Right renal cortex interstitium (tissue), 3 donors: ENCODE results near the gene NAGS. TPM values are rescaled to one million over a fixed set of nuclear protein-coding genes. Genes with fewer than 3 reads are reported as not detected.
"Not testable (repeated sequence)": the region's sequence is repeated elsewhere in the genome, so short reads cannot be mapped to it uniquely, and the experiment has no call there.

ENCODE experiments used
- DNase-seq, 3 donors: peaks; one replicate each; pipeline ENCODE4 v3.0.0-alpha.2; 2013; ENCODE audit warnings: low read depth in 3 of 3, low spot score in 2 of 3
- polyA plus RNA-seq, 3 donors: library from polyadenylated mRNA; unstranded; fragments of 120-200 nt; gene quantifications; one replicate each; pipeline ENCODE4 v1.2.1, GENCODE V29; 2013; ENCODE audit not compliant: insufficient read length in 3 of 3

The NAGS gene
- polyA plus RNA-seq, 3 donors, result 2.2 to 3.2 (median 3.0) TPM

GRCh38 chr17:44034688-44035087 is 30.3 kb downstream of the NAGS start:
- DNase-seq, result not testable (repeated sequence)

- no peak for DNase-seq
Observed at GRCh38 chr17:44037471-44037870, 33.0 kb downstream of the NAGS start.

GRCh38 chr17:44038604-44039011 is 34.2 kb downstream of the NAGS start:
- no peak for DNase-seq

- no peak for DNase-seq
Observed at GRCh38 chr17:44039829-44040635, 35.6 kb downstream of the NAGS start.

- no peak for DNase-seq
Observed at GRCh38 chr17:44043272-44043696, 38.9 kb downstream of the NAGS start.

GRCh38 chr17:44044071-44044470 is 39.6 kb downstream of the NAGS start:
- DNase-seq, result no peak

GRCh38 chr17:44045486-44045885 is 41.1 kb downstream of the NAGS start:
- no peak for DNase-seq

GRCh38 chr17:44046893-44047292 is 42.5 kb downstream of the NAGS start:
- DNase-seq, result not testable (repeated sequence)

GRCh38 chr17:44049294-44050060 is 45.1 kb downstream of the NAGS start:
- no peak for DNase-seq

GRCh38 chr17:44053125-44053872 is 48.9 kb downstream of the NAGS start:
- DNase-seq, result no peak

Other genes with a start within 250 kb of the NAGS start
- gene SOST, start 245.8 kb upstream of the NAGS start, polyA plus RNA-seq, result 10 to 100 TPM; 51.9 to 58.0 (median 57.2) TPM
- 10 to 100 TPM; 58.9 to 65.0 (median 60.8) TPM for gene DUSP3, start 225.6 kb upstream of the NAGS start, polyA plus RNA-seq
- gene CFAP97D1, start 224.2 kb upstream of the NAGS start, polyA plus RNA-seq, result under 1 TPM; 0.04 to 0.19 (median 0.07) TPM
- 1 to 10 TPM; 6.3 to 8.0 (median 6.7) TPM for gene MPP3, start 171.5 kb upstream of the NAGS start, polyA plus RNA-seq
- 1 to 10 TPM in 1 of 3 donors, under 1 TPM in 2; 0.93 to 1.4 (median 0.94) TPM for gene CD300LG, start 157.4 kb upstream of the NAGS start, polyA plus RNA-seq
- 1 to 10 TPM; 5.6 to 5.9 (median 5.8) TPM for gene MPP2, start 97.1 kb upstream of the NAGS start, polyA plus RNA-seq
- under 1 TPM in 1 of 3 donors, not detected in 2; 0.60 TPM for gene PPY, start 62.1 kb upstream of the NAGS start, polyA plus RNA-seq
- gene PYY, start 50.7 kb upstream of the NAGS start, polyA plus RNA-seq, result under 1 TPM in 2 of 3 donors, not detected in 1; 0.26 to 0.28 TPM
- 10 to 100 TPM; 38.7 to 40.4 (median 40.0) TPM for gene TMEM101, start 10.3 kb downstream of the NAGS start, polyA plus RNA-seq
- 10 to 100 TPM; 40.5 to 44.3 (median 41.0) TPM for gene LSM12, start 62.0 kb downstream of the NAGS start, polyA plus RNA-seq
- 10 to 100 TPM; 69.5 to 78.6 (median 76.1) TPM for gene G6PC3, start 66.1 kb downstream of the NAGS start, polyA plus RNA-seq
- gene HDAC5, start 119.0 kb downstream of the NAGS start, polyA plus RNA-seq, result 10 to 100 TPM; 41.9 to 54.6 (median 43.4) TPM
- gene HROB, start 137.3 kb downstream of the NAGS start, polyA plus RNA-seq, result 1 to 10 TPM; 3.7 to 4.1 (median 3.7) TPM
- gene ASB16, start 166.1 kb downstream of the NAGS start, polyA plus RNA-seq, result 1 to 10 TPM; 1.2 to 1.8 (median 1.6) TPM
- 10 to 100 TPM; 39.0 to 43.6 (median 42.9) TPM for gene TMUB2, start 182.3 kb downstream of the NAGS start, polyA plus RNA-seq
- gene ATXN7L3, start 195.3 kb downstream of the NAGS start, polyA plus RNA-seq, result 10 to 100 TPM; 55.6 to 63.8 (median 63.0) TPM
- 100 to 1,000 TPM; 123 to 125 (median 124) TPM for gene UBTF, start 215.1 kb downstream of the NAGS start, polyA plus RNA-seq